HG03066 (cell line): Measurements from ENCODE around the gene GIGYF1.
"Not testable (repeated sequence)": the region's sequence is repeated elsewhere in the genome, so short reads cannot be mapped to it uniquely, and the experiment has no call there.

Source experiments
- ATAC-seq: cut with Tn5 transposase; IDR thresholded peaks from one replicate; pipeline ENCODE4 v1.9.1; 2021; ENCODE audit warnings: low read depth; ENCODE audit not compliant: unreplicated experiment

GIGYF1 gene

DNA sequence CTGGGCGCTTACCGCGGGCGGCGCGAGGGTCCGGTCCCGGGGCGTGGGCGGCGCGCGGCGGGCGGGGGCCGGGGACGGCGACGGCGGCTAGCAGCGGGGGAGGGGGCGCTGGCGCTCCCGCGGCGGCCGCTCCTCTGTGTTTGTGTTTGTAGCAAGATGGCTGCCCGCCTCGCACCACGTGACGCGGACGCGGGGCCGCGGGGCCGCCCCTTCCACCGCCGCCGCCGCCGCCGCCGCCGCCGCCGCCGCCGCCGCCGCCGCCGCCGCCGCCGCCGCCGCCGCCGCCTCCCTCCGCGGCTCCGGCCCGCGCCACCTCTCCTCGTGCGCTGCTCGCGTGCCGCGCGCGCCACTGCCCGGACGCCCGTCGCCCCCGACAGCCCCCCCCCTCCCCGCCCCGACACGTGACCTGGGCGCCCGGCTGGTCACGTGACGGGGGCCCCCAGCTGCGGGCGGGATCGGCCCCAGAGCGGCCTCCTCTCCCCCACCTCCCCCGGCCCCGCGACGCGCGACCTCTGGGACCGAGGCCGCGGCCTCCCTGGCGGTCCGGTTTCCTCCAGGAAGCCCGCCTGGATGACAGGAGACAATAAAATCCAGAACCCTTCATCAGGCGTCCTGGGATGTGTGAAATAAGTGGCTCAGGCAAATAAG is at the start of gene GIGYF1:
GIGYF1 (minus strand) TSS at position 153 of the 648 bp plus-strand sequence. CDS start 6,012 bp downstream, outside the sequence.
- no peak for ATAC-seq

DNA sequence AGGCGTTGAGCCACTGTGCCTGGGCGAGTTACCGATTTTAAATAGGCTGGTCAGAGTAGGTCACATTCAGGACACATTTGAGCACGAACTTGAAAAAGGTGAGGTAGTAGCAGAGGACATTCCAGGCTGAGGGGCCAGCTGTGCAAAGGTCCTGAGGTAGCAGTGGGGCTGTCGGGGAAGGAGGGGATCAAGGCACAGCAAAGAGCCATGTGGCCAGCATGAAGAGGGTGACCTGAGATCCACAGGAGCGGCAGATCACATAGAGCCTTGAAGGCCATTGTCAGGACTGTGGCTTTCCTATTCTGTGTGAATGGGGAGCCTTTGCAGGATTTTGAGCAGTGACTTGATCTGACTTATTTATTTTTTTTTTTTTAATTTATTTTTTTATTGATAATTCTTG is 45.9 kb upstream of the GIGYF1 start:
- ATAC-seq = no peak

- ATAC-seq = no peak
Measured at GRCh38 chr7:100736671-100737070, 42.6 kb upstream of the GIGYF1 start.

DNA sequence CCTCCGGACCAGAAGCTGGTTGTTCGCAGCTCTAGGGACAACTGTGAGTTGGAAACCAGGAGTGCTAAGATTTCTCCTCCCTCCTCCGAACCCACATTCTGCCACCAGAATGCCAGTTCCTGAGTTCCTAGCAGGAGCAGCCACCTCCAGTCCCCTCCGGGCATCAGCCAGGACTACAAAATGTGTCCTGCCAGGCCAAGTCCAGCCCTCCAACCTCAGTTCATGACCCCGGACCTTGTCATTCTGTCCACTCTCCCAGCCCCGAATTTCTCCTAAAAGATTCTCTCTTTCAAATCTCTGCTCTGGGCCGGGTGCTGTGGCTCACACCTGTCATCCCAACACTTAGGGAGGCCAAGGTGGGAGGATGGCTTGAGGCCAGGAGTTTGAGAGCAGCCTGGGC is 41.7 kb upstream of the GIGYF1 start:
- ATAC-seq = no peak

DNA sequence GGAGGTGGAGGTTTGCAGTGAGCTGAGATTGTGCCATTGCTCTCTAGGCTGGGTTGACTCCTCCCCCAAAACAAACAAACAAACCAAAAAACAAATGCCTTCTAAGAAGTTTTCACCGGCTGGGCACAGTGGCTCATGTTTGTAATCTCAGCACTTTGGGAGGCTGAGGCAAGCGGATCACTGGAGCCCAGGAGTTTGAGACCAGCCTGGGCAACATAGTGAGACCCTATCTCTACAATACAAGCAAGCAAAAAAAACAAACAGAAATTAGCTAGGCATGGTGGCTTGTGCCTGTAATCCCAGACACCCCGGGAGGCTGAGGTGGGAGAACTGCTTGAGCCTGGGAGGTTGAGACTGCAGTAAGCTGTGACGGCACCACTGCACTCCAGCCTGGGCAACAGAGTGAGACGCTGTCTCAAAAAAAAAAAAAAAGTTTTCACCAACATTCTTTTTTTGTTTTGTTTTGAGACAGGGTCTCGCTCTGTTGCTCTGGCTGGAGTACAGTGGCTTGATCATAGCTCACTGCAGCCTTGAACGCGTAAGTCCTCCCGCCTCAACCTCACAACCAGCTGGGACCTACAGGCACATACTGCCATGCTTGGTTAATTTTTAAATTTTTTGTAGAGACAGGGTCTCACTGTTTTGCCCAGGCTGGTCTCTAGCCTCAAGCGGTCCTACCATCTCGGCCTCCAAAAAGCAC is 38.0 kb upstream of the GIGYF1 start:
- no peak for ATAC-seq

DNA sequence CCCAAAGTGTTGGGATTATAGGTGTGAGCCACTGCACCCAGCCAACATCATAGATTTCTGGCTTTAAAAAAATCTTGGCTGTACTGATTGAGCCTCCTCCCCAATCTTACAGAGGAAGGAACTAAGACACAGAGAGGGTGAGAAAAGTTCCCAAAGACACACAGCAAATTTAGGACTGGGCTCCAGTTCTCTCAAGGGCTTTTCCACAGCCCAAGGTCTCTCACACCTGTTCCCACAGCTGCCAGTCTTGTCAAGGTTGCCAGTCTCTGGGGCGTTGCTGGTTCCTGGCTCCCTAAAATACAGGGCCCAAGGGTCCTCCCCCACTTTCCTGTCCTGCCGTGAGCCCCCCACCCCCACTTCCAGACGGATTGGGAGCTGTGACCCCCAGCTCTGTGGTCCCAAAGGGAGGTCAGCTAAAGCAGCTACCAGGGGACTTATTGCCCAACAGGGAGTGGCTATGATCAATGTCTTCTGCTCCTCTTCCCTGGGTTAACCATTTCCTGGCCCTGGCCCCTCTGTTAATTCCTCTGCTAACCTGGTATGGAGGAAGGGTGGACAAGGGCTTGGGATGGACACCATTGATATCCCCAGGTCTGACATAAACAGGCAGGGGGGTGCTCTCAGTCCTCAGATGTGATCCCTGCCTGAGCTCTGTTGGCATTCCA is 36.2 kb upstream of the GIGYF1 start:
- no peak for ATAC-seq

DNA sequence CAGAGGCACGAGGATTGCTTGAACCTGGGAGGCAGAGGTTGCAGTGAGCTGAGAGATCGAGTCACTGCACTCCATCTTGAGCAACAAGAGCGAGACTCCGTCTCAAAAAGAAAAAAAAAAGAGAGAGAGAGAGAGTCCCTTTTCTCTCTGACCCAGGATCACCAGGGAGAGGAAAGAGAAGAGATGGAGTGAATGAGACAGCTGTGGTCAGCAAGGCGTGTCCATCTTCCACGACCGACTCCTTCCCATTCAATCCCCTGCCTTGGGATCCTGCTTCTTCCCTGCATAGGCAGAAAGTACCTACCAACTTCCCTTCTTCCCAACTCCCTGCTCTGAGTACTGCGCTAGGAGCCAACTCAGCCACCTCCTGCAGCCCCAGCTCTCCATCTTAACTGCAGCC is 34.1 kb upstream of the GIGYF1 start:
- ATAC-seq = no peak

- ATAC-seq = no peak
Measured at GRCh38 chr7:100726996-100727761, 33.1 kb upstream of the GIGYF1 start.

- ATAC-seq = not testable (repeated sequence)
Measured at GRCh38 chr7:100724364-100724763, 30.3 kb upstream of the GIGYF1 start.

DNA sequence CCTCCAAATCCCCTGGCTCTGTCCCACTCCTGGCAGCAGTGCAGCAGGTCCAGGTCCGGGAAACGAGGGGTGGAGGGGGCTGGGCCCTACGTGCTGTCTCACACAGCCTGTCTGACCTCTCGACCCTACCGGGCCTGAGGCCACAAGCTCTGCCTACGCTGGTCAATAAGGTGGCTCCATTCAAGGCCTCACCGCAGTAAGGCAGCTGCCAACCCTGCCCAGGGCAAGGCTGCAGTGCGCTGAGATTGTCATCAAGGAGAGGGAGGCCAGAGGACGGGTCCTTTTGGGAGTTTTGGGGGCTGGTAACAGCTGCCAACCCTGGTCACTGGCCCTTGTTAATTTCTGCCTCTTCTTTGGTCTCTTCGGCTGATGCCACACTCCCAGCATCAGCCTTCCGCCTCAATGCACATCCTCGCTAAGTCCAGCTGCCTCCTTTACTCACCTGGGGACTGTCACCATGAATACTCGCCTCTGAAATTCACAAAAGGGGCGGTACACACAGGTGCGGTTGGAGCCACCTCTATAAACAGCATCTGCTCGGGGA is 29.8 kb upstream of the GIGYF1 start:
- no peak for ATAC-seq

GRCh38 chr7:100722480-100723212 is 28.6 kb upstream of the GIGYF1 start:
- no peak for ATAC-seq

DNA sequence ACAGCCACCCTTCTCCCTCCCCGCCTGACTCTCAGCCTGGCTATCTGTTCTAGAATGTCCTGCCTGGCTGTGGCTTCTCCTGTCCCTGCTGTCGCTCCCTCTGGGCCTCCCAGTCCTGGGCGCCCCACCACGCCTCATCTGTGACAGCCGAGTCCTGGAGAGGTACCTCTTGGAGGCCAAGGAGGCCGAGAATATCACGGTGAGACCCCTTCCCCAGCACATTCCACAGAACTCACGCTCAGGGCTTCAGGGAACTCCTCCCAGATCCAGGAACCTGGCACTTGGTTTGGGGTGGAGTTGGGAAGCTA is 27.4 kb upstream of the GIGYF1 start:
- ATAC-seq = no peak

GRCh38 chr7:100720671-100721504 is 26.8 kb upstream of the GIGYF1 start:
- no peak for ATAC-seq

- ATAC-seq = no peak
Measured at GRCh38 chr7:100720279-100720670, 26.2 kb upstream of the GIGYF1 start, which contains the start of gene EPO. TSS of gene EPO (plus strand) at chr7:100720468. CDS start at chr7:100720981, 513 bp downstream.

- ATAC-seq = no peak
Measured at GRCh38 chr7:100719523-100720278, 25.7 kb upstream of the GIGYF1 start.

DNA sequence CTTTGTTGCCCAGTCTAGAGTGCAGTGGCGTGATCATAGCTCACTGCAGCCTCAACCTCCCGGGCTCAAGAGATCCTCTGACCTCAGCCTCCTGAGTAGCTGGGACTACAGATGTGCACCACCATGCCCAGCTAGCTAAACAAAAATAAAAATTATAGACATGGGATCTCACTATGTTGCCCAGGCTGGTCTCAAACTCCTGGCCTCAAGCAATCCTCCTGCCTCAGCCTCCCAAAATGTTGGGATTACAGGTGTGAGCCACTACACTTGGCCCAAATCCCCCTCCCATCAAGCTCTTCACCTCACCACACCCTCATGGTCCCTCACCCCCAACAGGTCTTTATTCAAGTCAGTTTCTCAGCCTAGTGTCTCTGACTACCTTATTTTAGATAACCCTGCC is 23.0 kb upstream of the GIGYF1 start:
- not testable (repeated sequence) for ATAC-seq

GRCh38 chr7:100714725-100715124 is 20.7 kb upstream of the GIGYF1 start:
- no peak for ATAC-seq

DNA sequence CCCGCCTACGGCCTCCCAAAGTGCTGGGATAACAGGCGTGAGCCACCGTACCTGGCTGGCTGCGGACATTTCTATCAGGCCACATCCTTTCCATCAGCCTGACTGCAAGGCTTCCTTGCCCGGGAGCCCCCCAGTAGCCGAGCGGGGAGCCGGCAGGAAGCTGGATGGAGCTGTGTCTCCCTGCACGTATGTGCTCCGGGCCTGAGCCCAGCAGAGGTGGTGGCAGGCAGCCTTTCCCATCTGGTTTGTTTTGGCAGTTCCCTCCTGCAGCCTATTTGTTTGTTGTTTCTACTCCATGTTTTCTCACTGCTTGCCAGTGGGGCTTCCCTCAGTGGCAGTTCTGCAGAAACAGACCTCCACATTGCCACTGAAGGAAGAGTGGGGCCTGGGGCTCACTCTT is 17.3 kb upstream of the GIGYF1 start:
- ATAC-seq = no peak

- no peak for ATAC-seq
Measured at GRCh38 chr7:100710452-100710851, 16.4 kb upstream of the GIGYF1 start.
